ENCODE results near the gene TIAL1.

Gene TIAL1

DNA sequence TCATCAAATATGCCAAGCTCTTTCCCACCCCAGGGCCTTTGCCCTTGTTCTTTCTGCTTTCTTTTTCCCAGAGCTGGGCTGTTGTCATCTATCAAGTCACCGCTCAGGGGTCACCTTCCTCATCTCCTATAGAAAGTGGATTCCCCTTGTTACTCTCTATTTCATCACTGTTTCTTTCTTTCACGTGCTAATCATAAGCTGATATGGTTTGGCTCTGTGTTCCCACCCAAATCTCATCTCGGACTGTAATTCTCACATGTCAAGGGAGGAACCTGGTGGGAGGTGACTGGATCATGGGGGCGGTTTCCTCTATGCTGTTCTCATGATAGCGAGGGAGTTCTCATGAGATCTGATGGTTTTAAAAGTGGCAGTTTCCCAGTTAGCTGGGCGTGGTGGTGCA, 17.0 kb upstream of the TIAL1 start:
- TF ChIP-seq, protein P1, sequence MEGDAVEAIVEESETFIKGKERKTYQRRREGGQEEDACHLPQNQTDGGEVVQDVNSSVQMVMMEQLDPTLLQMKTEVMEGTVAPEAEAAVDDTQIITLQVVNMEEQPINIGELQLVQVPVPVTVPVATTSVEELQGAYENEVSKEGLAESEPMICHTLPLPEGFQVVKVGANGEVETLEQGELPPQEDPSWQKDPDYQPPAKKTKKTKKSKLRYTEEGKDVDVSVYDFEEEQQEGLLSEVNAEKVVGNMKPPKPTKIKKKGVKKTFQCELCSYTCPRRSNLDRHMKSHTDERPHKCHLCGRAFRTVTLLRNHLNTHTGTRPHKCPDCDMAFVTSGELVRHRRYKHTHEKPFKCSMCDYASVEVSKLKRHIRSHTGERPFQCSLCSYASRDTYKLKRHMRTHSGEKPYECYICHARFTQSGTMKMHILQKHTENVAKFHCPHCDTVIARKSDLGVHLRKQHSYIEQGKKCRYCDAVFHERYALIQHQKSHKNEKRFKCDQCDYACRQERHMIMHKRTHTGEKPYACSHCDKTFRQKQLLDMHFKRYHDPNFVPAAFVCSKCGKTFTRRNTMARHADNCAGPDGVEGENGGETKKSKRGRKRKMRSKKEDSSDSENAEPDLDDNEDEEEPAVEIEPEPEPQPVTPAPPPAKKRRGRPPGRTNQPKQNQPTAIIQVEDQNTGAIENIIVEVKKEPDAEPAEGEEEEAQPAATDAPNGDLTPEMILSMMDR (conservative IDR thresholded peaks at IDR 0.05; ENCODE audit: low read depth, low read length), result no peak
- DNase-seq (ENCODE audit: low read depth), result no peak

GRCh38 chr10:119611433-119611832, 14.7 kb upstream of the TIAL1 start:
- DNase-seq (ENCODE audit: low read depth), result no peak
- H3K4me3 ChIP-seq (ENCODE audit: low read length), result no peak overlapping the region
- TF ChIP-seq, protein P1 (conservative IDR thresholded peaks at IDR 0.05; ENCODE audit: low read depth, low read length), result no peak

More for the DNA sequence above, 17.0 kb upstream of the TIAL1 start:
- no peak overlapping the region for H3K4me3 ChIP-seq (ENCODE audit: low read length)

- TF ChIP-seq, protein P1 (conservative IDR thresholded peaks at IDR 0.05; ENCODE audit: low read depth, low read length), result no peak
- DNase-seq (ENCODE audit: low read depth), result no peak
- H3K4me3 ChIP-seq (ENCODE audit: low read length), result no peak overlapping the region
Measured at GRCh38 chr10:119609516-119609915, 12.8 kb upstream of the TIAL1 start.

DNA sequence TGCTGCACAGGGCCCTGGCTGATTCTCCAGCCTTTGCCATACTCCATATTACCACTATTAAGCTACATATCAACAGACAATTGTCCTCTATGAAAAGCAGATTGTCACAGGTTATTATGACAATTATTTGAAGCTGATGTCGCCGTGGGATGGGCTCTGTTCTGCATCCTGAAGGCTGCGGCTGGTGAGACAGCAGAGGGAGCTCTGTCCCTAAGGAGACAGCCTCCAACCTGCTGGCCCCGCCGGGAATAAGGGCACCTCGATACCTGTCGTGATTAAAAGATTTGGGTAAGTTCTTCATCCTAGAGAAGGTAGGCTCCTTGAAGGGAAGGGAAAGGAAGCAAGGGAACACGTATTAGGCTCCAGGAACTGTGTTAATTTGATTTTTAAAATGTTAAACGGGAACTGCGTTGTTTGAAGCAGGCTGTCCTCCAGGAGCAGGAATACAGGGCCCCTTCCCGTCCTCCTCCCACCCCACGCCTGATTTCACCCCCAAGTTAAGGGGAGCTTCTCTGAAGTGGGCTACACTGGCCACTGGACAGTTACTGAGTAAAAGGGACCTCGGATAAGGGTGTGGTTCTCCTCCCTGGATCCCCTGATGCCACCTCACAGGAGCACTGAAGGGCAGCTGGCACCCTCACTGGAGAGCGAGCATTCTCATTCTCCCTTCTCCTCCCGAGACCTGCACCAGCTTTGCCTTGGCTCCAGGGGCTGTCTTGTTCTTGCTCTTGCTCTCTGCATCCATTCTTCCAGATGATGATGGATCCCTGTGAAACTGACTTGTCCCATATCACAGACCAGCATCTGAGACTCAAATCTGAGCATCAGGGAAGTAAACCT, 11.8 kb upstream of the TIAL1 start:
- DNase-seq (ENCODE audit: low read depth), result no peak
- no peak overlapping the region for H3K4me3 ChIP-seq (ENCODE audit: low read length)
- TF ChIP-seq, protein P1 (conservative IDR thresholded peaks at IDR 0.05; ENCODE audit: low read depth, low read length), result peak; percentile 87

DNA sequence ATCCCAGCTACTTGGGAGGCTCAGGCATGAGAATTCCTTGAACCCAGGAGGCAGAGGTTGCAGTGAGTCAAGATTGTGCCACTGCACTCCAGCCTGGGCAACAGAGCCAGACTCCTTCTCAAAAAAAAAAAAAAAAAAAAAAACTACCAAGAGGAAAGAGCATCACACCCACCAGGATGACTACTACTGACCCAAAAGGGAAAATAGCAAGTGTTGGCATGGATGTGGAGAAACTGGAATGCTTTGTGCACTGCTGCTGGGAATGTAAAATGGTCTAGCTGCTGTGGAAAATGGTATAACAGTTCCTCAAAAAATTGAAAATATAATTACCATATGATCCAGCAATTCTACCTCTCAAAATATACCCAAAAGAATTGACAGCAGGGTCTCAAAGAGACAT, 7.7 kb upstream of the TIAL1 start:
- no peak overlapping the region for H3K4me3 ChIP-seq (ENCODE audit: low read length)
- TF ChIP-seq, protein P1 (conservative IDR thresholded peaks at IDR 0.05; ENCODE audit: low read depth, low read length), result no peak
- DNase-seq (ENCODE audit: low read depth), result no peak

- H3K4me3 ChIP-seq (ENCODE audit: low read length), result no peak overlapping the region
- TF ChIP-seq, protein P1 (conservative IDR thresholded peaks at IDR 0.05; ENCODE audit: low read depth, low read length), result peak; percentile 62
- no peak for DNase-seq (ENCODE audit: low read depth)
Measured at GRCh38 chr10:119602241-119603095, 5.7 kb upstream of the TIAL1 start.

All from retinal pigment epithelial cell (primary cell).